ENCODE measurements around the gene PHF21A. TPM values are rescaled to one million over a fixed set of nuclear protein-coding genes. Genes with fewer than 3 reads are reported as not detected.
A peak's percentile ranks its signal among the peaks of the same experiment; 100 is the strongest.

The PHF21A gene
- polyA plus RNA-seq, 1 donor (not counting 4 experiments of a cell fraction or from before 2014, with no cell fraction given) = 16.1 TPM

GRCh38 chr11:45899086-45899447 lies 222.2 kb downstream of the PHF21A start:
- DNase-seq (ENCODE audit: low read depth, low spot score) (no peak), FAIRE-seq (no peak)
- H3K79me2 ChIP-seq (ENCODE audit: control insufficient read depth, insufficient read depth, low read length) = no peaks in the 10 kb centered on the region
- dilution Hi-C loops (cut with MboI; ENCODE audit: extremely low pct_ligation_motif_present, low sequenced_read_pairs) = no loop called here
- no peak for TF ChIP-seq CTCF (optimal IDR thresholded peaks at IDR 0.05 in 1 of 3, IDR thresholded peaks at IDR 0.05 in 1 of 3, conservative IDR thresholded peaks at IDR 0.05 in 1 of 3; ENCODE audit: extremely low read depth in 1 of 3, insufficient read depth in 2 of 3, low read length in 3 of 3)
- no peak for TF ChIP-seq EZH2 (IDR thresholded peaks at IDR 0.05; ENCODE audit: low read length)
- no peaks in the 10 kb centered on the region for H3K9me1 ChIP-seq (ENCODE audit: control insufficient read depth, extremely low read depth, insufficient read depth, low read length)
- H4K20me1 ChIP-seq (ENCODE audit: control insufficient read depth, extremely low read depth, insufficient read depth, low read length) = no peaks in the 10 kb centered on the region
- no peak overlapping the region for H3K27ac ChIP-seq (ENCODE audit: control insufficient read depth, insufficient read depth, low read length)
- H3K27me3 ChIP-seq (ENCODE audit: control insufficient read depth, extremely low read depth, insufficient read depth, low read length) = peaks cover 32% of the 10 kb centered on the region
- H3K4me3 ChIP-seq (ENCODE audit: control insufficient read depth in 2 of 3, extremely low read depth in 1 of 3, insufficient read depth in 2 of 3, low read depth in 1 of 3, low read length in 3 of 3) = no peak overlapping the region
- peak overlapping the region; percentile 62 for H3K4me2 ChIP-seq (ENCODE audit: control insufficient read depth, extremely low read depth, insufficient read depth, low read depth, low read length)
- no peaks in the 10 kb centered on the region for H3K9me3 ChIP-seq (ENCODE audit: control insufficient read depth, low read depth, low read length)
- peaks cover 7% of the 10 kb centered on the region for H3K4me1 ChIP-seq (ENCODE audit: control insufficient read depth, extremely low read depth, insufficient read depth, low read length)
- H3K9ac ChIP-seq (ENCODE audit: control insufficient read depth, extremely low read depth, insufficient read depth, low read length) = no peak overlapping the region
- no peaks in the 10 kb centered on the region for H3K36me3 ChIP-seq (ENCODE audit: control insufficient read depth in 2 of 2, extremely low read depth in 1 of 2, insufficient read depth in 2 of 2, low read length in 2 of 2)
- no peak overlapping the region for H2AFZ ChIP-seq (ENCODE audit: control insufficient read depth, low read length)

DNA sequence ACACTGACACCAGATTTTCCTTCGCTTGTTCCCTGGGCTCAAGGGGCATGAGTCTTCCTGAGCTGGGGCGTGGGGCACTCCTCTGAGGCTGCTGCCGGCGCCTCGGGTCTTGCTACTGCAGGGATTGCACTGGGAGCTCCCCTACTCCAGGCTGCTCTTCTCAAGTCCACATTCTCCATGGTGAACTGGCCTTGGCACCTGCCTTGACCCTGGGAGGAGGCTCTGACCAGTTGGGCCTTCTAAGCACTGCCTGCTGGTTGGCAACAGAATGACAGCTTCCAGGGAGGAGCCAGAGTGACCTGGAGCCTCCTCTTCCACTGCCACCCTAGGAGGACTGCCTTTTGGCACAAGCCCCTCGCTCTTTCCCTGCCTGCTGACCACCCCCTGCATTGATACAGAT lies 223.7 kb downstream of the PHF21A start:
- Histone ChIP-seq H3K9me3 (ENCODE audit: control insufficient read depth, low read depth, low read length) (no peaks in the 10 kb centered on the region), H3K9ac (ENCODE audit: control insufficient read depth, extremely low read depth, insufficient read depth, low read length) (no peak overlapping the region), H3K4me2 (ENCODE audit: control insufficient read depth, extremely low read depth, insufficient read depth, low read depth, low read length) (no peak overlapping the region), H3K27ac (ENCODE audit: control insufficient read depth, insufficient read depth, low read length) (no peak overlapping the region), H3K4me1 (ENCODE audit: control insufficient read depth, extremely low read depth, insufficient read depth, low read length) (peaks cover 7% of the 10 kb centered on the region), H3K79me2 (ENCODE audit: control insufficient read depth, insufficient read depth, low read length) (no peaks in the 10 kb centered on the region), H3K27me3 (ENCODE audit: control insufficient read depth, extremely low read depth, insufficient read depth, low read length) (peaks cover 32% of the 10 kb centered on the region), H4K20me1 (ENCODE audit: control insufficient read depth, extremely low read depth, insufficient read depth, low read length) (no peaks in the 10 kb centered on the region), H3K9me1 (ENCODE audit: control insufficient read depth, extremely low read depth, insufficient read depth, low read length) (no peaks in the 10 kb centered on the region), H3K36me3 (ENCODE audit: control insufficient read depth in 2 of 2, extremely low read depth in 1 of 2, insufficient read depth in 2 of 2, low read length in 2 of 2) (no peaks in the 10 kb centered on the region), H2AFZ (ENCODE audit: control insufficient read depth, low read length) (no peak overlapping the region), H3K4me3 (ENCODE audit: control insufficient read depth in 2 of 3, extremely low read depth in 1 of 3, insufficient read depth in 2 of 3, low read depth in 1 of 3, low read length in 3 of 3) (no peak overlapping the region)
- dilution Hi-C loops (cut with MboI; ENCODE audit: extremely low pct_ligation_motif_present, low sequenced_read_pairs) = no loop called here
- FAIRE-seq = no peak
- no peak for TF ChIP-seq EZH2 (IDR thresholded peaks at IDR 0.05; ENCODE audit: low read length)
- no peak for TF ChIP-seq CTCF (optimal IDR thresholded peaks at IDR 0.05 in 1 of 3, IDR thresholded peaks at IDR 0.05 in 1 of 3, conservative IDR thresholded peaks at IDR 0.05 in 1 of 3; ENCODE audit: extremely low read depth in 1 of 3, insufficient read depth in 2 of 3, low read length in 3 of 3)
- DNase-seq (ENCODE audit: low read depth, low spot score) = no peak

All from keratinocyte (primary cell).